ENCODE data around the gene EXOC3.
"Not testable (repeated sequence)": the region's sequence is repeated elsewhere in the genome, so short reads cannot be mapped to it uniquely, and the experiment has no call there.

The EXOC3 gene

GRCh38 chr5:458547-459353 lies 15.8 kb downstream of the EXOC3 start:
- peak; percentile 77 for DNase-seq

- no peak for DNase-seq
Observed at GRCh38 chr5:459562-460272, 16.7 kb downstream of the EXOC3 start.

GRCh38 chr5:460273-460625 lies 17.3 kb downstream of the EXOC3 start:
- DNase-seq = no peak

- no peak for DNase-seq
Observed at GRCh38 chr5:462051-462481, 19.1 kb downstream of the EXOC3 start.

GRCh38 chr5:463301-463700 lies 20.3 kb downstream of the EXOC3 start:
- DNase-seq = no peak

GRCh38 chr5:463952-464351 lies 21.0 kb downstream of the EXOC3 start:
- DNase-seq = peak; percentile 87

- DNase-seq = no peak
Observed at GRCh38 chr5:464446-464842, 21.5 kb downstream of the EXOC3 start.

GRCh38 chr5:464843-465590 lies 22.0 kb downstream of the EXOC3 start:
- no peak for DNase-seq

GRCh38 chr5:465591-466403 lies 22.8 kb downstream of the EXOC3 start:
- DNase-seq = no peak

GRCh38 chr5:466661-467310 lies 23.8 kb downstream of the EXOC3 start:
- no peak for DNase-seq

- no peak for DNase-seq
Observed at GRCh38 chr5:468401-468800, 25.4 kb downstream of the EXOC3 start.

- no peak for DNase-seq
Observed at GRCh38 chr5:469752-470483, 26.9 kb downstream of the EXOC3 start.

- DNase-seq = no peak
Observed at GRCh38 chr5:470961-471749, 28.2 kb downstream of the EXOC3 start.

GRCh38 chr5:471750-472058 lies 28.7 kb downstream of the EXOC3 start:
- no peak for DNase-seq

GRCh38 chr5:472076-472655 lies 29.2 kb downstream of the EXOC3 start:
- no peak for DNase-seq

GRCh38 chr5:472656-473550 lies 29.9 kb downstream of the EXOC3 start:
- peak; percentile 91 for DNase-seq

- DNase-seq = peak; percentile 26
Observed at GRCh38 chr5:473551-474192, 30.7 kb downstream of the EXOC3 start.

- not testable (repeated sequence) for DNase-seq
Observed at GRCh38 chr5:474232-474839, 31.4 kb downstream of the EXOC3 start.

Data from activated naive CD4-positive, alpha-beta T cell treated with Interleukin-2 at 50 U/mL for 16 hours (primary cell).